HUES6 (cell line): Measurements from ENCODE around the gene NTF3.

Experiments used
- H3K27ac ChIP-seq: 2 replicates; pipeline ENCODE4 v1.7.0; 2013; ENCODE audit warnings: low read depth, mild to moderate bottlenecking, low read length, inconsistent platforms
- H3K27me3 ChIP-seq: 2 replicates; pipeline ENCODE4 v1.6.1; 2013; ENCODE audit warnings: low read length; ENCODE audit not compliant: control insufficient read depth, insufficient read depth
- H3K36me3 ChIP-seq: 2 replicates; pipeline ENCODE4 v1.6.1; 2013; ENCODE audit warnings: low read length; ENCODE audit not compliant: control insufficient read depth, insufficient read depth
- H3K4me1 ChIP-seq: 2 replicates; pipeline ENCODE4 v1.6.1; 2013; ENCODE audit warnings: low read length; ENCODE audit not compliant: control insufficient read depth, insufficient read depth
- H3K4me3 ChIP-seq: 2 replicates; pipeline ENCODE4 v1.5.1; 2013; ENCODE audit warnings: low read depth, low read length
- H3K9ac ChIP-seq: one replicate; pipeline ENCODE4 v1.6.1; 2013; ENCODE audit warnings: mild to moderate bottlenecking, low read length
- H3K9me3 ChIP-seq: 2 replicates; pipeline ENCODE4 v1.6.1; 2013; ENCODE audit warnings: low read depth, low read length; ENCODE audit not compliant: control insufficient read depth, insufficient read depth

The NTF3 gene

DNA sequence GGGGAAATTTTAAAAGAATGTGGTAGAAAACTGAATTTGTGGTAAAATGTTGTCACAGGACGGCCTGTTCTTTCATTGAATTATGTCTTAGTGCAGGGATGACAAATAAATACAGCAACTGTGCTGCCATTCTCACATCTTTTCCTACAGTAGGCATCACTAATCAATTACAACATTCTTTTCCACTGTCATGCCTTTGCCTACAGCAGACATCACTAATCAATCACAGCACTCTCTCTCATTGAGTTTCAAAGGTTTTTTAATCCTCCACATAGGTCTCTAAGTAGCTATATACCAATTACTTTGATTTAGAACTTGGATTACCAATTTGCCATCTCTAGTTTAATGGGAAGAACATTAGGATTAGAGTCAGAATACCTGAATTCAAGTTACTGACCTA is 30.1 kb downstream of the NTF3 start:
- no peak overlapping the region for H3K27ac ChIP-seq

DNA sequence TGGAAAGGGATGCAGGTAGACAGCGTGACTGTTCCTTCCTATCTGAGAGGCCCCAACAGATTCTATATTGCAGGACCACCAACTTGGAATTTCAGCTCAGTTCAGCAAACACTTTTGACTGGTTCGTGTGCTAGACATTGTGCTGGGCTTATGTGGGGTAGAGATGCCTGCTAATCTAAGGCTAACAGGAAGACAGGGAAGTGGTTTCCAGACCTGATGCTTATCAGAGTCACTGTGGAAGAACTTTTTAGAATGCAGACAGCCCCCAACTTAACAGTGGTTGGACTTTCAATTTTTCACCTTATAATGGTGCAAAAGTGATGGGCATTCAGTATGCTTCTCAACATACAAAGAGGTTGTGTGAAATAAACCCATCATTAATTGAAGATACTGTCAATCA is 32.2 kb downstream of the NTF3 start:
- Histone ChIP-seq H3K9me3 (no peaks in the 10 kb centered on the region), H3K36me3 (no peaks in the 10 kb centered on the region), H3K27me3 (0 out of 2 replicates have a peak, but pooled peaks cover 2% of the 10 kb centered on the region), H3K4me3 (no peak overlapping the region), H3K27ac (no peak overlapping the region), H3K9ac (no peak overlapping the region), H3K4me1 (no peaks in the 10 kb centered on the region)

More for the DNA sequence above, 30.1 kb downstream of the NTF3 start:
- H3K9ac ChIP-seq, result no peak overlapping the region
- no peaks in the 10 kb centered on the region for H3K9me3 ChIP-seq
- peaks cover 5% of the 10 kb centered on the region for H3K4me1 ChIP-seq
- H3K36me3 ChIP-seq, result no peaks in the 10 kb centered on the region
- H3K27me3 ChIP-seq, result 0 out of 2 replicates have a peak, but pooled peaks cover 3% of the 10 kb centered on the region
- no peak overlapping the region for H3K4me3 ChIP-seq

DNA sequence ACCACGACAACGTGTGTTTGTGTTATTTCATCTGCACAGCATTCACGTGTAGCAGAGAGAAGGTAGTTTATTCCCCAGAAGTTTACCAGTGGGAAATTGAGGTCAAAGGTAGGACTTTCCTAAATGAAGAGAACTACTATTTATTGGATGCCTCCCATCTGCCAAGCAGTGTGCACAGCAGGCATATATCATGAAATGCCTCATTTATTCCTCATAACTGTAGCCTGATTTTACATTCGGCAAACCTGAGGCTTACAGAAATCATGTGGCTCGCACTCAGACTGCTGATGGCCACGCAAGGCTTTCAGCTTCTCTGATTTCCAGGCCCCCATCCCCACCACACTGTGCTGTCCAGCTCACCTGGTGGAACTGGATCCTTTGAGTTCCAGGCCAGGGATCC is 33.5 kb downstream of the NTF3 start:
- Histone ChIP-seq H3K36me3 (no peaks in the 10 kb centered on the region), H3K9ac (no peak overlapping the region), H3K4me3 (no peak overlapping the region), H3K27me3 (no peaks in the 10 kb centered on the region), H3K4me1 (no peaks in the 10 kb centered on the region), H3K27ac (no peak overlapping the region), H3K9me3 (no peaks in the 10 kb centered on the region)

DNA sequence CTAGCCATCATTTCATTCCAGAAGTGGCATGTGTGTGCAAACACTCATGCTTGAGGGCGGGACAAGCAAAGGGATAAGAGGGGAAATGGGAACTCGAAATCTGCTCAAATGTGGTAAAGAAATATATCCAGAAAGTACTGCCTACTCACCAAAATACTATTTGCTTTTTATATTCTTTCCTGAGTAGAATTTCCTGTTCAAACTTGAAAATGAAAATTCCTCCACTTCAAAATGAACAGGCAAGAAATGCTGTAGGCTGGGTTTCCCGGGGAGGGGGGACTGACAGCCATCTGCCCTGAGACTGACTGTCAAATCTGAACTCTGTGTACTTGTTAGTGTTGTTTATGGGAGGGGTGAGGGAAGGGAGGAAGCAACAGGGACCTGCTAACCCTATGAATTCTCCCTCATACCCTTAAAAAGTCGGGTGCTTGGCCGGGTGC is 34.6 kb downstream of the NTF3 start:
- H3K4me3 ChIP-seq, result no peak overlapping the region
- H3K9ac ChIP-seq, result no peak overlapping the region
- no peaks in the 10 kb centered on the region for H3K4me1 ChIP-seq
- no peaks in the 10 kb centered on the region for H3K9me3 ChIP-seq
- H3K36me3 ChIP-seq, result no peaks in the 10 kb centered on the region
- H3K27ac ChIP-seq, result no peak overlapping the region
- no peaks in the 10 kb centered on the region for H3K27me3 ChIP-seq

DNA sequence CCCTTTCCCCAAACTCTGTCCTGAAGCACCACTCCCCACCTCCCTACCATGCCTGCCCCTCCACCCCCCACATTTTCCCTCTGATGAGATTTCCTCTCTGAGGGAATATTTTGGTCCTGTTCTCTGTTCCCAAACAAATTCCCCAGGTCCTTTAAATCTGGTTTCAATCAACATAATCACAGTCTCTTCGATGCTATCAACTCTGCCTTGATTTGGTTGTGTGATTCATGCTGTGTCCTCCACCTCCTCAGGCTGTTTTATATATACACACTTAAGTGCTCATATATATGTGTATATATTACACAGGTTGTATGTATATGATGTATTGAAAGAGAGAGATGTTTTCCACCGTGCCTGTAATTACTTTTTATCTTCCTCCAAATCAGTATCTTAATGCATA is 36.0 kb downstream of the NTF3 start:
- H3K27me3 ChIP-seq, result no peaks in the 10 kb centered on the region
- H3K4me1 ChIP-seq, result peaks cover under 1% of the 10 kb centered on the region; the same call in 1 of the 2 replicates
- no peak overlapping the region for H3K27ac ChIP-seq

DNA sequence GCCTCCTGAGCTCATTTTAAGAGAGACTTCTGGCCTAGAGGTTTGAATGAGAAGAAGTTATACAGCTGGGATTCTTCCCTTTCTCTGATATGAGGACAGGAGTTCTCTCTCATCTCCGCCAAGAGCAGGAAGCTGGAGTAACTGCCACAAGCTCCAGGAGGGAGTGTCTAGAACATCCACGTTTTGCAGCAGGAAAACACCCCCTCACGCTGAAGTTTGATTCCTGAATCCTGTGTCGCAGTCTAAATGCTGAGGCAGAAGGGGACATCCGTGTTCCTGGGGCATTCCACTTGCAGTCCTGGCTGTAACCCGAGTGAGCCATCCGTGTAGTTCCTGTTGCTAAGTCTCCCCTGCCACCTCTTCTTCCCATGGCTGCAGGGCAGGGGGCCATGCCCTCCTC is 38.3 kb downstream of the NTF3 start:
- Histone ChIP-seq H3K9ac (no peak overlapping the region), H3K9me3 (no peaks in the 10 kb centered on the region), H3K27ac (no peak overlapping the region), H3K27me3 (no peaks in the 10 kb centered on the region), H3K4me3 (no peak overlapping the region), H3K36me3 (no peaks in the 10 kb centered on the region), H3K4me1 (peaks cover 6% of the 10 kb centered on the region; the same call in 1 of the 2 replicates)

More for the DNA sequence above, 36.0 kb downstream of the NTF3 start:
- H3K36me3 ChIP-seq, result no peaks in the 10 kb centered on the region
- no peak overlapping the region for H3K4me3 ChIP-seq
- H3K9me3 ChIP-seq, result no peaks in the 10 kb centered on the region
- no peak overlapping the region for H3K9ac ChIP-seq

DNA sequence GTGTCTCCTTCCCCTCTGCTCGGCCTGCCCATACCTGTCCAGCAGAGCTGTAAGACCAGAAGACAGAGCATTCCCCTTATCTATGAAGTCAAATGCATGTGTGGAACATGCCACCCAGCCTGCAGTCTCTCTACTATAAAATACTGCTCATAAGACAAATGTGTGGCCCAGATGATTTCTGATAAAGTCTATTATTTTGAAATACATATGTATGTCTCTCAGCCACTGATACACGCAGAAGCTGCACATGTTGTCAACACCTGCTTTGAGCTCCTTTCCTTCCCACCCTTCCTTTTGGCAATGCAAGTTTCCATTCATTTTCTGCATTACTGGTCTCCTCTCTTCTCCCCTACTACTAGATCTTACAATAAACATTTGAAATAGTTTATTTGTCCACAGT is 38.8 kb downstream of the NTF3 start:
- no peak overlapping the region for H3K4me3 ChIP-seq
- no peak overlapping the region for H3K27ac ChIP-seq
- H3K27me3 ChIP-seq, result no peaks in the 10 kb centered on the region
- no peak overlapping the region for H3K9ac ChIP-seq
- peaks cover 6% of the 10 kb centered on the region; the same call in 1 of the 2 replicates for H3K4me1 ChIP-seq
- no peaks in the 10 kb centered on the region for H3K36me3 ChIP-seq
- H3K9me3 ChIP-seq, result no peaks in the 10 kb centered on the region

DNA sequence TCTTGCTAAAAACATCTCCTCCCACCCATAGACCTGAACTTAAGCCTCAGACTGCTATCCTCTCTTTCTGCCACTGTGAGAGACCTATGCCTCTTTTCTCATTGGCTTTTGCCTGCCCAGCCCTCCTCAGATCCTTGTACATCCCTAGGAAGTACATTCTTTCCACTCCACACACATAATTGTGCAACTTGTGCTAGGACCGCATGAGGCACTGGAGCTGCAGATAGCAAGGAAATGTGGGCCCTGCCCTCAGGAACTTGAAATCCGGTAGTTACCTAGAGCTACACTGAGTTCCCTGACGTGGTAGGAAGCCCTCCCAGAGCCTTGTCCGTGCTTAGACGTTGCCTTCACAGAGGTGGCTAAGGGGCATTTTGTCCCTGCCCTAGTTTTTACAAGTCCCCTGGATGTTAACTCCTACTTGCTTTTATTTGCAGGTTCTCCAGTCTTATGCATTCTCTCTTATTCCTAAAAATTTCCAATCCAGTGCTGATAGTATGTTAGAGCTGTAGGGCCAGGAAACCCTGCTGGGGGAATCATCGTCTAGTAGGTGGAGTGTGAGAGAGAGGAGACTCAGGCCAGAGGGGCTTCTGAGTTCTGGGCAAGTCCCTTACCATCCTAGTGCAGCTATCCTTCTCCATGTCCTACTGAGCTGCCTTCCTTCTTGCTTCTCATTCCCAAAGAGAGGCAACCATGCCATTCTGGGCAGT is 41.3 kb downstream of the NTF3 start:
- Histone ChIP-seq H3K9ac (no peak overlapping the region), H3K36me3 (no peaks in the 10 kb centered on the region), H3K4me3 (no peak overlapping the region), H3K9me3 (no peaks in the 10 kb centered on the region), H3K27ac (no peak overlapping the region), H3K27me3 (no peaks in the 10 kb centered on the region), H3K4me1 (peaks cover 6% of the 10 kb centered on the region; the same call in 1 of the 2 replicates)

DNA sequence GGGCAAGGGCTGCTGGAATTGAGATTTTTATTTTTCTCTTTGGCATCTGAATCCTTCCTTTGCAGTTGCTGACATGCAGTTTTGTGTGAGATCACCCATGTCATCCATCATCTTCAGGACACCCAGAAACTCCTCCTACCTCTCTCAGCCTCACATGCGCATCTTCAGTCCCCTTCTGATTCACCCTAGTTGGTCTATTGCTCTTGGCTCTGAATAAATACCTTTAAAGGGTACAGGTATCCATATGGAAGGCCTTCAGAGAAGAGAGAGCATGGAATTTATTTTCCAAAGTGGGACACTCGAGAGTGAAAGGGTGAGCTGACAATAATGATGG is 41.8 kb downstream of the NTF3 start:
- H3K27me3 ChIP-seq, result peaks cover 3% of the 10 kb centered on the region; the same call in 1 of the 2 replicates
- peaks cover 6% of the 10 kb centered on the region; the same call in 1 of the 2 replicates for H3K4me1 ChIP-seq
- no peak overlapping the region for H3K9ac ChIP-seq
- H3K27ac ChIP-seq, result no peak overlapping the region
- H3K9me3 ChIP-seq, result no peaks in the 10 kb centered on the region
- H3K4me3 ChIP-seq, result no peak overlapping the region
- no peaks in the 10 kb centered on the region for H3K36me3 ChIP-seq

DNA sequence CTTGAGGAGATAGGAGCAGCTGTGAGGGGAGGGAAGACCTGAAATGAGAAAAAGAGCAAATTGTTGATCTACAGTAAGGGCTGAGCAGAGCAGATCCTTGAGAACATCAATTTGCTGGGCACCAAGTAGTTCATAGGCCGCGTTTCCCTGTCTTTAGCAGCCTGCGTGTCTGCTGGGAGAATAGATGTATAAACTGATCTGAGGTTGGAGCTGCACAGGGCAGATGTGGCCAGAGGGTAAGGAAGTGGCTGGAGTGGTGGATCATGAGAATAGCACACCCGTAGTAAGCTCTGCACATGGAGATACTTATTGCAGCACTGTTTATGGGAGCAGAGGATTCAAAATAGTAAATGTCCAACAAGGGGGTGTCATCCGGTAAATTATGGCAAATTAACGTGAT is 44.4 kb downstream of the NTF3 start:
- H3K27ac ChIP-seq, result no peak overlapping the region
- H3K9me3 ChIP-seq, result no peaks in the 10 kb centered on the region
- peaks cover 5% of the 10 kb centered on the region; the same call in 1 of the 2 replicates for H3K27me3 ChIP-seq

DNA sequence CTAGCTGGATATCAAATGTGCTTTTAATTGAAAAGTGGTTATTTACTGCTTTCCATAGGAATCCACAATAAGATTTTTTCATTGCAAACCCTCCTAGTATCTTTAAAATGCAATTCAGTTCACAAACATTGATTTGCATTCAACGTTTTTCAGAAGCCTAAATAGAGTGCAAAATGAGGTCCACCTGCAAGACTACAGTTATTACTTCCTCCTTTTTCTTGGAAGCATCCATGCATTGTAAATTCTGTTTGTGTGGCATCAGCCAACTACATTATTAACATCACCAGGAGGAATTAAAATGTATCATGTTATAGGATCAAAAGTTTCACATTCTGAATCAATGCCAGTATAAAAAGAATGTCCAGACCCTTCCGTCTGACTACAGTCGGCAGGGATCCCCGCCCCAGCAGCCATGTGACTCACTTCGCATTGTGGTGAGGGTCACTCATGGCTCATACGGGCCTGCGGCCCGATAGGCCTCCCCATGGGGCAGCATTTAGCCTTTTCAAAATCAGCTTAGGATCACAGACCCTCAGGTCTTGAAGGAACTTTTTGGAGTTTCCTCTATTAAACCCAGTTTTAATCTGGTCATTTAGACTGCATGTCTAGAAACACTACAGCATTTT is 46.3 kb downstream of the NTF3 start:
- peaks cover 18% of the 10 kb centered on the region for H3K4me1 ChIP-seq
- no peak overlapping the region for H3K9ac ChIP-seq
- no peaks in the 10 kb centered on the region for H3K36me3 ChIP-seq
- no peak overlapping the region for H3K4me3 ChIP-seq
- peaks cover 8% of the 10 kb centered on the region; the same call in 1 of the 2 replicates for H3K27me3 ChIP-seq
- no peak overlapping the region for H3K27ac ChIP-seq
- H3K9me3 ChIP-seq, result no peaks in the 10 kb centered on the region

More for the DNA sequence above, 44.4 kb downstream of the NTF3 start:
- Histone ChIP-seq H3K4me3 (no peak overlapping the region), H3K36me3 (no peaks in the 10 kb centered on the region), H3K9ac (no peak overlapping the region), H3K4me1 (peaks cover 20% of the 10 kb centered on the region)
